RCC 7860 (cell line): ENCODE measurements around the gene WSCD1.

Experiments
- DNase-seq: peaks from one replicate; pipeline ENCODE4 v3.0.0-alpha.2; 2015; ENCODE audit warnings: low spot score
- FAIRE-seq: peaks from 2 replicates; lab custom pipeline; 2012; peaks lifted over from hg19 to GRCh38; lab: Jason Lieb, UNC

WSCD1 gene

DNA sequence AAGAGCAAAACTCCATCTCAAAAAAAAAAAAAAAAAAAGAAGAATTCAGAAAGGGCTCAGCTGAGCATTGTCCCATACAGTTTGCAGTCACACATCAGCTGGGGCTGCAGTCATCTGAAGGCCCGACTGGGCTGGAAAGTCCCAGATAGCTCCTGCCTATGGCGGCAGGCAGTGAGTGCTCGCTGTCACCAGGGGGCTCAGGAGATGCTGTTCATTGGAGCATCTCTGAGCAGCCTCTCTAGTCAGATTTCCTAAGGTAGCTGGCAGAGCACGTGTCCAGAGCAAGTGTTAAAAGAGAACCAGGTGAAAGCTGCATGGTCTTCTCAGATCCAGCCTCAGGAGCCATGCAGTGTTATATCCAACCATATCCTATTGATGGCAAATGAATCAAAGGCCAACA lies 75.8 kb downstream of the WSCD1 start:
- FAIRE-seq (no peak), DNase-seq (no peak)

DNA sequence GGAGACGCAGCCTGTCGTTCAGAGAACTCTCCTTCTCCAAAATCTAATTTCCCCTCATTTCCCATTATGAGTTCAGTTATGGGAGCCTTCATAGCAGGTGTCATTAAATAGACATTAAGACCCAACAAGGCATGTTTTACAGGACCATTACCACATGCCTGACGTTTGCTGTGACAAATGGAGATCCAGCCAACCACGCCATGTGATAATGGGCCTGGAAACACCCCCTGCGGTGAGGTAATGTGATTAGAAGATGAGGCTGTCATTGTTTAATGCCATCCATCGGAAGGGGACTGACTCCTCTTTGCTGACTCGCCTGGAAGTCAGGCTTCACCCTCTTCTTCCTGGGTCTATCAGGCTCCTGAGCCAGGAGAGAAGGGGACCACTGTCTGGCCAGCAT lies 76.9 kb downstream of the WSCD1 start:
- FAIRE-seq (no peak), DNase-seq (no peak)

- DNase-seq (no peak), FAIRE-seq (no peak)
Observed at GRCh38 chr17:6153375-6153774, 83.2 kb downstream of the WSCD1 start.

- FAIRE-seq, result no peak
- no peak for DNase-seq
Observed at GRCh38 chr17:6157716-6158115, 87.5 kb downstream of the WSCD1 start.

DNA sequence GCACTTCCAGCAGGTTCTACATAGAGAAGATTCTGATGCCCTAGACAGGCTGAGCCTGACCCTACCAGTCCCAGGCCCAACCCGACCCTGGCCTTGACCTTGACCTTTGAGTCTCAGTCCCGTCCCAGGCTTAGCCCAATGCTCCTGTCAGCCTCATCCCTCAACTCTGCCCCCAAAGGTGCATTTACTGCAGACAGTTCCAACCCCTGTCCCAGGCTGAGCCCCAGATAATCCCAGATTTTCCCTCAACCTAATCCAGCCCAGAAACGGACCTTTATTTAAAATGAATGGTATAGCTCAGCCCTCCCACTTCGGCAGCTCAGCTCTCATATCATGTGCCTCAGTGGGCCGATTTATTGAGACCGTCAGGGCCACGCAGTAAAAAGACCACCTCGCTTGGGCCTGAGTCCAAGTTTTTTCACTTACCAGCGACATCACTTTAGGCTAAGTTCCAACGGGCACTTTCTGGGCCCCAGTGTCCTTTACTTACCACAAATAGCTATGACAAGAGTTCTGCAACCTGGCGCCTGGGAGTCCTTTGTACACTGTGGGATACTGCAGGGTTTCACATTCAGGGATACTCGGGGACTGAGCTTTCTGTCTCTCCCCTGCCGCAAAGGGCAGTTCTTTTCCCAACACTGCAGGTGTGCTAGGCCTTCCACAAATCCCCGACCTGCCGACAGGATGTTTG lies 89.5 kb downstream of the WSCD1 start:
- FAIRE-seq (no peak), DNase-seq (no peak)

- no peak for DNase-seq
- FAIRE-seq, result no peak
Observed at GRCh38 chr17:6160232-6160555, 90.0 kb downstream of the WSCD1 start.

DNA sequence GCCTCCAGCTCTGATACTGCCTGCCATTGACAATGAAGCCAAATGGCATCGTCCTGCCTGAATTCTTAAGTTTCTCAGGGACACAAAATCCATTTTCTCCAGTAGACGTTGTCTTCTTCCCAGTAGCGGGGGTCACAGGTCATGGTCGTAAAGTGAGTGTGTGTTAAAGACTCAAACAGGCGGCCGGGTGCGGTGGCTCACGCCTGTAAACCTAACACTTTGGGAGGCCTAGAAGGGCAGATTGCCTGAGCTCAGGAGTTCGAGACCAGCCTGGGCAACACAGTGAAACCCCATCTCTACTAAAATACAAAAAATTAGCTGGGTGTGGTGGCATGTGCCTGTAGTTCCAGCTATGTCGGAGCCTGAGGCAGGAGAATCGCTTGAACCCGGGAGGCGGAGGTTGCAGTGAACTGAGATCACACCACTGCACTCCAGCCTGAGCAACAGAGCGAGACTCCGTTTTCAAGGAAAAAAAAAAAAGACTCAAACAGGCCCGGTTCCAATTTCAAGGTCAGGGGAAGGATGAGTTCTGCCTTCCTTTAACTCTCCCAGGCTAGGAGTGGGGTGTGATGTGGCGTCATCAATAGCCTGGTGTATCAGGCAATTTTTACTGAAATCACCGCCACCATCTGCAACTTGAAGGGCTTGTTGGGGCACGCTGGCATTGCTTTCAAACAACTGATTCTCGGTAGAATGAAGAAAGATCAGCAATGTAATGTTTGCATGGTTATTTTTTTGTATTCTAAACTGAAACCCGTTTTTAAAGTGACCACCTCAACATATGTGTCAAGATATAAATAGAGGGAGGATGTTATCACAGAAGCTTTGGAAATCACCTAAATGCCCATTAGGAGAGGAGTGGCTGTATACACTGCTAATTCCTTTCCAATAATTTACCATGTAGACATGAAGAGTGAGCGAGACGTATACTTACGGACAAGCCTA lies 91.0 kb downstream of the WSCD1 start:
- no peak for FAIRE-seq
- no peak for DNase-seq

- FAIRE-seq, result no peak
Observed at GRCh38 chr17:6162216-6162615, 92.0 kb downstream of the WSCD1 start.

GRCh38 chr17:6162892-6163291 lies 92.7 kb downstream of the WSCD1 start:
- no peak for DNase-seq
- FAIRE-seq, result no peak

More at GRCh38 chr17:6162216-6162615, 92.0 kb downstream of the WSCD1 start:
- DNase-seq, result no peak

DNA sequence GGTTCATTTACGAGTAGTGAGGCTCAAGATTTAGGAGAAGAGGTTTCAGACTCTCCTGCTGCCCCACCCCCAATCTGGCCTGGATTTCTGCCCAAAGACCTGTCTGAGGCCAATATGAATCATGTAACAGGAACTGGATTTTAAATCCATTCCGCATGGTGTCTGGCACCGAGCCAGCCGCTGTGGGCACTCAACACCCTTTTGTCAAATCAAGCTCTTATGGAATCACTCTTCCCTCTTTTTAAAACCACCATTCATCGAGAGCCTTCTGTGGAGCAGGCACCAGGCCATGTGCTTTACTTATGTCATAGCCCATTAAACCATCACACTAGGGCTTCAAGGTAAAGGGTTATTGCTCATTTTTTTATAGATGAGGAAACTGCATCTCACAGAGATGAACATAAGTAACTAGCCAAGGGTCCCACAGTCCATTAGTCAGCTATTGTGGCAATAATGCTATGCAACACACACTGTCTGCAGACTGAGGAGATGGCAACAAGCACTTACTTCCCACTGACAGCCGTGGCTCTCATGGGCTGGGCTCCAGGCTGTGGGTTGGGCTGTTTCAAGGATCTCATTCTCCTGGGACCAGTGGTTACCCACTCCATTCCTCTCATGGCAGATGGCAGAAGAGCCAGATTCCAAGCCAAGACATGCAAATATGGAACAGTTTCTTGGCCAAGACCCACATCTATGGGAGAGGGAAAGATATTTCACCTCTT lies 93.6 kb downstream of the WSCD1 start:
- DNase-seq (no peak), FAIRE-seq (no peak)

- FAIRE-seq, result no peak
Observed at GRCh38 chr17:6164996-6165395, 94.8 kb downstream of the WSCD1 start.

GRCh38 chr17:6165806-6166205 lies 95.6 kb downstream of the WSCD1 start:
- no peak for FAIRE-seq
- no peak for DNase-seq

More at GRCh38 chr17:6164996-6165395, 94.8 kb downstream of the WSCD1 start:
- DNase-seq, result no peak

GRCh38 chr17:6166492-6167179 lies 96.5 kb downstream of the WSCD1 start:
- no peak for FAIRE-seq
- no peak for DNase-seq

- FAIRE-seq (no peak), DNase-seq (no peak)
Observed at GRCh38 chr17:6168296-6168695, 98.1 kb downstream of the WSCD1 start.

DNA sequence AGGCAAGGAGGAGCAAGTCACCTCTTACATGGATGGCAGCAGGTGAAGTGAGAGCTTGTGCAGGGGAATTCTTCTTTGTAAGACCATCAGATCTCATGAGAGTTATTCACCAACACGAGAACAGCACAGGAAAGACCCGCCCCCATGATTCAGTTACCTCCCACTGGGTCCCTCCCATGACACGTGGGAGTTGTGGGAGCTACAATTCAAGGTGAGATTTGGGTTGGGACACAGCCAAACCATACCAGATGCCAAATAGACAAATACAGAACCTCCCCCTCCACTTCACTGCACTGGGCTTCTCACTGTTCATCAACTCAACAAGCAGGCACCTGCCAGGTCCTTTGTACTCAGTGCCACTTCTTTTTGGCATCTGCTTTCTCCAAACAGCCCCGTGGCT lies 100.2 kb downstream of the WSCD1 start:
- DNase-seq, result no peak
- FAIRE-seq, result no peak

DNA sequence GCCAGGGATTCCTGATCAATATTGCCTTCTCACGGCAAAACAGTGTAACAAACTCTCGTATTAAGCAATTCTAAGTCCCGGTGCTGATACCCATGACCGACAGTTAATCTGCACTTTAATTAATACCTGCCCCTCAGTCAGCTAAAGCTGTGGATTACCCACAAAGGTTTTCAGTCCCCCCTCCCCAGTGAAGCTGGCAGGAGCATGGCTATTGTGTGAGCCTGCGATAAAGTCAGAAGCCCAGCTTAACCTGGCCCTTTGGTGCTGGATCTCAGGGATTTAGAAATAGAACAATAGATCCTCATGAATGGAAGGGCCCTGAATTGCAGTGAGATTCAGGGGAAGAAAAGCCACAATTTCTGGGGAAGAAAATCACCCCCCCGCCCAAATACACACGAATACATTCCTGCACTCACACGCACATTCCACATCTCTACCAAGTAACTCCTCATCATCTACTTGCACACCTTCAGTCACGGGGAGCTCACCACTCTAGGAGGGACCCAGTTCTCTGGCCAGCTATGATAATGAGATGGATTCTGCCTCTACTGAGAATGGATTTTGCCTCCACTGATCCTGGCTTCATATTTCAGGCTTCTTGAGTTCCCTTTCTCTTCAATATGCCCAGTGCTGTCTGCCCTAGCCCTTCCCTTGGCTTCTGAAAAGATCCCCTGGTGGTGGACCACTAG lies 102.6 kb downstream of the WSCD1 start:
- FAIRE-seq (no peak), DNase-seq (no peak)

DNA sequence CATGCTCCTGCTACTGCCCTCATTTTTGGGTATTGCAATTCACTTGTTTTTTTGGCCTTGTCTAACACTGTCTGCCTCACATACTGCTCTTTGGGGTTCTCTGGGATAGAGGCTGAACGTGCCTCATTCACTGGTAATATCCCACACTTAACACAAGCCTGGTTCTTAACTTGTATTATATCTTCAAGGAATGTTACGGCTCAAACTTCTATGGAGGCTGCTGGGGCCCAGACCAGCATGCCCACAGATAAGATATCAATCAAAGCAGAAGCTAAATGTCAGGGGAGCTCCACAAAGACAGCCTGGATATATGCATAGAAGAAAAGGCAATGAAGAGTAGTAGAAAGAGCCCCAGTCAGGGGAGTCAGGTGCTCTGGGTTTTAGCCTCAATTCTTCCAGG lies 103.5 kb downstream of the WSCD1 start:
- DNase-seq (no peak), FAIRE-seq (no peak)
